ENCODE results near the gene PTPN2.

- TF ChIP-seq CTCF (IDR thresholded peaks at IDR 0.05) (no peak), POLR2A (IDR thresholded peaks at IDR 0.05) (no peak)
These were observed 44.4 kb downstream of the PTPN2 start for GRCh38 chr18:12839526-12840196.

Data from uterus (tissue), 2 donors.